Midbrain (tissue), 1 donor: ENCODE results near the gene TMOD2.
"Not testable (repeated sequence)": the region's sequence is repeated elsewhere in the genome, so short reads cannot be mapped to it uniquely, and the experiment has no call there.

ENCODE experiments used
- DNase-seq: peaks from one replicate; lab custom pipeline; 2025; lab: John Stamatoyannopoulos, UW

Gene TMOD2

GRCh38 chr15:51775967-51776816 is 24.8 kb downstream of the TMOD2 start:
- DNase-seq, result peak; percentile 78

GRCh38 chr15:51776952-51777569 is 25.7 kb downstream of the TMOD2 start:
- DNase-seq, result peak; percentile 88

- DNase-seq, result no peak
Measured at GRCh38 chr15:51780636-51781035, 29.2 kb downstream of the TMOD2 start.

GRCh38 chr15:51781506-51781905 is 30.1 kb downstream of the TMOD2 start:
- DNase-seq, result no peak

GRCh38 chr15:51782357-51782896 is 31.0 kb downstream of the TMOD2 start:
- no peak for DNase-seq

DNA sequence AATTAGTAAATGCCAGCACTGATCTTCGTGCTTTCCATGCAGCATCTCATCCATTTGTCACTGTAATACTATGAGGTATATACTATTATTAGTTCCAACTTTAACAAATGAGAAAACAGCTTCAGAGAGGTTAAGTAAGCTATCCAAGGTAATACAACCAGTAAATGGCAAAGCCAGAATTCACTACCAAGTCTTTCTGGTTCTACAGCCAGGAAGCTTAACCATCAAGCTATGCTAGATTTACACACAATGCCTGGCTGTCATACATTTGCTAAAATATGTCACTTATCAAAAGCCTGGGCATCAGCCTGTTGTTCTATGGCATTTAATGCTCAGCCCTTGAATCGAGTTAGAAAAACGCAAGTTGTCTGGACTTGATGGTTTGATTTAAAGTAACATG is 32.6 kb downstream of the TMOD2 start:
- DNase-seq, result no peak

GRCh38 chr15:51787130-51787529 is 35.7 kb downstream of the TMOD2 start:
- DNase-seq, result not testable (repeated sequence)

DNA sequence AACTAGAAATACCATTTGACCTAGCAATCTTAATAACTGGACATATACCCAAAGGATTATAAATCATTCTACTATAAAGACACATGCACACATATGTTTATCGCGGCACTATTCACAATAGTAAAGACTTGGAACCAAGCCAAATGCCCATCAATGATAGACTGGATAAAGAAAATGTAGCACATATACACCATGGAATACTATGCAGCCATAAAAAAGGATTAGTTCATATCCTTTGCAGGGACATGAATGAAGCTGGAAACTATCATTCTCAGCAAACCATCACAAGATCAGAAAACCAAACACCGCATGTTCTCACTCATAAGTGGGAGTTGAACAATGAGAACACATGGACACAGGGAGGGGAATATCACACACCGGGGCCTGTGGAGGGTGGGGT is 41.1 kb downstream of the TMOD2 start:
- not testable (repeated sequence) for DNase-seq

- peak; percentile 30 for DNase-seq
Measured at GRCh38 chr15:51793521-51794305, 42.3 kb downstream of the TMOD2 start.

DNA sequence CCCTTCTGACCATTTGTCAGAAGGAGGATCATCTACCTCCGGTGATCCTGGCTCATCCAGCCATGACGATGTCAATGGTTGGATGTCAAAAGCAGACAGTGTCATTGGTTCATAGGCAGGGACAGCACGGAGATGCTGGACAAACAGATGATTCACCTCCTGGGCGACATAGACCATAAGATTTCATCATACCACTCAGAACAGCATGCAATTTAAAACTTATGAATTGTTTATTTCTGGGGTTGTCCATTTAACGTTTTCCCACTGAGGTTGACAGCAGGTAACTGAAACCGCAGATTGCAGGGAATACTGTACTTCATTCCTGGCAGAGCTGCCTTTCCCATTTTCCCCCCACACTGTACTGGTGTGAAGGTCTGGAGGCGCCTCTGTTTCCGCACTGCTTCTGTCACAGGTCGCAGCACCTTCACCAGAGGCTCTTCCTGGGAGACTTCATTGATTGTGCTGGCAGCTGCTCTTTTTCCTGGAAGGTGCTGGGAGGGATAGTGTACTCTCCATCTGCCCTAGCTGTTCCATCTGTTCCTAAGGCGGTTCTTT is 45.5 kb downstream of the TMOD2 start:
- no peak for DNase-seq

DNA sequence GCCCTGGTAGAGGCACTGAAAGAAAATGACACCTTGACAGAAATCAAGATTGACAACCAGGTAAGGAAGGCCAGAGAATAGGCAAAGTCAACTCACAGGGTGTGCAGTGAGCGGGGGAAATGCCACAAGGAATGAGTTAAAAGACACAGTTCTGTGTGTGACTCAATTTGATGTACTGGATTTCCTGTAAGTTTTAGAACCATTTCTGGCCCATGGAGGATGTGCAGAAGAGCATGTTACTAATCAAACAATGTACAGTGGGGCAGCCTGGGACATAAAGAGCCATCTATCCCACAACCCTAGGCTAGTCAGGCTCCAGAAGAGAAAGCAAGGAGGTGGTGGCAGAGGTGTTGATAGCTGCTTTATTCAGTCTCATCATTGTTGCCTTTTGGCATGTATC is 46.9 kb downstream of the TMOD2 start:
- no peak for DNase-seq

GRCh38 chr15:51799282-51800252 is 48.2 kb downstream of the TMOD2 start:
- DNase-seq, result no peak

GRCh38 chr15:51801391-51801835 is 50.0 kb downstream of the TMOD2 start:
- peak; percentile 27 for DNase-seq

DNA sequence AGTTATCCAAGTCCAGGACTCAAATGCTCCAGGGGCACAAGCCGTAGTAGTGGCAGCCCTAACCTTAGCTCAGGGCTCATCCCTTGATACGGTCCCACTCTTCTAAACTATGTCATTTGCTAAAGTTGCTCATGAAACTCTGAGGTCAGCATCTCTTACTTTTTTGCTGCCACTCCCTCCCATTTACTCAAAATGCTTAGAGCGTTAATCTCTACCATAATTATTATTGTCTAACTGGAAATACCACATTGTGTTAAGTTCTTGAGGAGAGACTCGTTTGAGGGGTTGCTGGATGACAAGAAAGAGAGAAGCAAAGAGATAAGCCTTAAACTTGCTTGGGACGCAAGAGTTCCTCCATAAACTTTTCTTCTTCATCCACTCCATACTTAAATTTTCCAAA is 51.2 kb downstream of the TMOD2 start:
- no peak for DNase-seq

DNA sequence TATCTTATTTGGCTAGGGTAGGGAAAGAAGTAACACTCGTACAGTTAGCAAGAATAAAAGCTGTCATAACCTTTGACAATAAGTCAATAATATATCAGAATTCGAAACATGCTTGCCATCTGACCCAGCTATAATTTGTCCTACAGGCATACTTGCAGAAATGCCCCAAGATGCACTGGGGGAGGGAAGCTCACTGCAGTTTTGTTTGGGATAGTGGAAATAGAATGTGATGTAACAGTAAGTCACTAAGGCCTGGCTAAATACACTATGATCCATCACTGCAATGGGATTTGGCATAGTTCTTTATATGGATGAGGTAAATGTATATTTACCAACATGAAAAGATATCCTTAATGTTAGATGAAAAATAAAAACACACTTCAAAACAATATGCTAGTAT is 52.6 kb downstream of the TMOD2 start:
- DNase-seq, result no peak

DNA sequence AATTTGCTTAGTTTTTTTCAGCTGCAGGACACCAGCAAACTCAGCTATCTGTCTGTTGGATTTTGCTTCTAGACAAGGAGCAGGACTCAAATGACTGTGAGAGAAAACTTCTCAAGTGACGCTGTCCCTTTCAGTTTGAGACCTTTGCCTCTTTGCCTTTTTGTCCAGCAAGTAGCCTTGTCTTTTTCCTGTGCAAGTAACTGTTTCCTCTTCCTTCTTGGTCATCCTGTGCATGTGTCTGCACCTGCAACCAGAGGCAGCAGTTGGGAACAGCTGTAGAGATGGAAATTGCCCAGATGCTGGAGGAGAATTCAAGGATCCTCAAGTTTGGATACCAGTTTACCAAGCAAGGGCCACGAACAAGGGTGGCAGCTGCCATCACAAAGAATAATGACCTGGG is 54.7 kb downstream of the TMOD2 start:
- no peak for DNase-seq

DNA sequence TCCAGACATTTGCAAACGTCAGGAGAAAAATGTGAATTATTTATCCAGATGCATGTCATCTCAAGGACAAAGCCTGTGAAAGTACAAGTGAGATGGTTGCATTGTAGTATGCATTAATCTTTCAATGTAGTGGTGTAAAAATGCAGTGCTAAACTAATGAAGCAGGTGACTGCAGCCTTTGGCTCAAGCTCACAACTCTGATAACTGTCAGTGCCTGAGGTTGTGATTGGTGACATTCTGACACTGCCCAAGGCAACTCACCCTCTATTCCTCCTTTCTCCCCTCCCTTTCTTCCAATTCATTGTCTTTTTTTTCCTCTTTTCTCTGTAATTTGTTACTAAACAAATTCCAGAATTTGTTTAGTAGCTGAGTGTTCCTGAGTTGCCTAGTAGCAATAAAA is 58.1 kb downstream of the TMOD2 start:
- no peak for DNase-seq

DNA sequence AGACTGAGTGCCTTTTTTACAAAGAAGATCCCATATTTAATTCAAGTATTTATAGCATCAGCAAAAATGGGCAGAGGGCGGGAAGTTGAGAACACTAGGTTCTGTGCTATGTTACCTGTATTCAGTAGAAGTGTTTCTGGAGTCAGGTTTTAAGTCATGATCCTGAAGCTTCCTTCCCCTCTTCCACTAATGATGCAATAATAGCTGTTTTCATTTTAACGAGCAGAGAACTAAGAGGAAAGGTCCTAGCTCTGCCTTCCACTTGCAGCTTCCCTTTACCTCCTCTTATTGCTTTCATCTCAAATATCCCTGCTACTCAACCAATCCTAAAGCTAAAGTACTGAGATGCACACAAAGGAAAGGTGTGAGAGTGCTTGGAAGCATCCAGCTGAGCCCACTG is 61.2 kb downstream of the TMOD2 start:
- no peak for DNase-seq

- no peak for DNase-seq
Measured at GRCh38 chr15:51814606-51815005, 63.2 kb downstream of the TMOD2 start.

DNA sequence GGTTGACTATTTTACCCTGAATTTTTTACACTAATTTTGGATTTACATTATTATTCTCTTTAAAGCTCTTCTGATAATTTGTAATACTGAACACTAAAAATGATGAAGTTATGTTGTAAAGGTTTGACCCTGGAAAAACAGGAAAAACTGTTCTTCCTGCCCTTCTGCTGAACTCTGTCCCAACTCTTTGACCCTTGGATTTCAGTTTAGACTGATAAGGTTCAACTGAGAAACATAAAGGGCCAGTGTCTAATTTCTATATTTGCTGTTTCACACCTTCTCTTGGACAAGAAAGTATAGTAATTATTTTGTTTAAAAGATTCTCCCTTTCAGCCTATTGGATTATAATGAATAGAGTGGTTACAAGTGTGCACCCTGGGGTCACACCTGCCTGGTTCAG is 65.2 kb downstream of the TMOD2 start:
- DNase-seq, result no peak

- DNase-seq, result no peak
Measured at GRCh38 chr15:51818150-51818549, 66.8 kb downstream of the TMOD2 start.
